BJ (cell line): Measurements from ENCODE around the gene MAP2K1. TPM values are rescaled to one million over a fixed set of nuclear protein-coding genes. Genes with fewer than 3 reads are reported as not detected.
"Not testable (repeated sequence)": the region's sequence is repeated elsewhere in the genome, so short reads cannot be mapped to it uniquely, and the experiment has no call there.

Experiments
- CTCF ChIA-PET: fragments of 350-600 bp; formaldehyde crosslinking; extraction: SDS; loops from one replicate; lab custom pipeline; 2021; ENCODE audit warnings: antibody characterized with exemption, inconsistent platforms; lab: Yijun Ruan, JAX
- POLR2A ChIA-PET: fragments of 300-600 bp; sonication (Branson Sonifier 250); formaldehyde crosslinking; extraction: SDS; loops from one replicate; lab custom pipeline; 2021; ENCODE audit warnings: antibody characterized with exemption; lab: Charles Lee
- DNase-seq: peaks from one replicate; pipeline ENCODE4 v3.0.0-alpha.2; 2011; ENCODE audit warnings: low read depth
- H3K27me3 ChIP-seq: 2 replicates; pipeline ENCODE4 v1.6.0; 2011; ENCODE audit warnings: low read length; ENCODE audit not compliant: control insufficient read depth, insufficient read depth
- H3K36me3 ChIP-seq: 2 replicates; pipeline ENCODE4 v1.5.1; 2011; ENCODE audit warnings: low read length; ENCODE audit not compliant: control insufficient read depth, insufficient read depth
- H3K4me3 ChIP-seq: 2 replicates; pipeline ENCODE4 v1.5.1; 2011; ENCODE audit warnings: low read depth, mild to moderate bottlenecking, control low read depth, low read length
- polyA plus RNA-seq: library from polyadenylated mRNA; depleted of rRNA; stranded (reverse); fragments of >200 nt; gene quantifications from 2 replicates; pipeline ENCODE4 v1.2.3, GENCODE V29; 2011
- TF ChIP-seq, protein P1 (sequence below): IDR thresholded peaks from 2 replicates; pipeline ENCODE4 v1.5.1; 2011; ENCODE audit warnings: low read depth, mild to moderate bottlenecking, control low read depth, inconsistent platforms, low read length, moderate library complexity; ENCODE audit not compliant: insufficient read depth

MAP2K1 gene
- polyA plus RNA-seq, 1 experiment, result 19.0 TPM

DNA sequence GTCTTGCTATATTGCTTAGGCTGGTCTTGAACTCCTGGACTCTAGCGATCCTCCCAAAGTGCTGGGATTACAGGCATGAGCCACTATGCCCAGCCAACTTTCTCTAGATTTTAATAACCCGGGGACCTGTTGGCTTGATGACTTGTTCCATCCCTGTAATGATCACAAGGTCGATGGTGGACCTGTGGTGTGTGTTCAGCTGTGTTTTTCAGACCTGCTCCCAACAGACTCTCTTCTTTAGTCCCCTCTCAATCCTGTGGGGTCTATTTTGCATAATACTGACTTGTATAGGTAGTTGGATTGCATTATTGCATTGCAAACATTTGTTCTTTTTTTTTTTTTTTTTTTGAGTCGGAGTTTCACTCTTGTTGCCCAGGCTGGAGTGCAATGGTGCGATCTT lies 1.9 kb downstream of the MAP2K1 start:
- Histone ChIP-seq H3K36me3 (no peaks in the 10 kb centered on the region), H3K27me3 (no peaks in the 10 kb centered on the region), H3K4me3 (no peak overlapping the region)
- DNase-seq, result no peak
- TF ChIP-seq, protein P1, sequence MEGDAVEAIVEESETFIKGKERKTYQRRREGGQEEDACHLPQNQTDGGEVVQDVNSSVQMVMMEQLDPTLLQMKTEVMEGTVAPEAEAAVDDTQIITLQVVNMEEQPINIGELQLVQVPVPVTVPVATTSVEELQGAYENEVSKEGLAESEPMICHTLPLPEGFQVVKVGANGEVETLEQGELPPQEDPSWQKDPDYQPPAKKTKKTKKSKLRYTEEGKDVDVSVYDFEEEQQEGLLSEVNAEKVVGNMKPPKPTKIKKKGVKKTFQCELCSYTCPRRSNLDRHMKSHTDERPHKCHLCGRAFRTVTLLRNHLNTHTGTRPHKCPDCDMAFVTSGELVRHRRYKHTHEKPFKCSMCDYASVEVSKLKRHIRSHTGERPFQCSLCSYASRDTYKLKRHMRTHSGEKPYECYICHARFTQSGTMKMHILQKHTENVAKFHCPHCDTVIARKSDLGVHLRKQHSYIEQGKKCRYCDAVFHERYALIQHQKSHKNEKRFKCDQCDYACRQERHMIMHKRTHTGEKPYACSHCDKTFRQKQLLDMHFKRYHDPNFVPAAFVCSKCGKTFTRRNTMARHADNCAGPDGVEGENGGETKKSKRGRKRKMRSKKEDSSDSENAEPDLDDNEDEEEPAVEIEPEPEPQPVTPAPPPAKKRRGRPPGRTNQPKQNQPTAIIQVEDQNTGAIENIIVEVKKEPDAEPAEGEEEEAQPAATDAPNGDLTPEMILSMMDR, result no peak
- ChIA-PET CTCF (interaction anchor here (0.7 to 6.9 kb wide), 6 partner anchors 9 to 111 kb away, joined by 3 to 82 read pairs (median 4); partner anchors contain the start of gene SNAPC5), POLR2A (no interaction called here)

GRCh38 chr15:66389098-66389858 lies 2.6 kb downstream of the MAP2K1 start:
- H3K36me3 ChIP-seq, result no peaks in the 10 kb centered on the region
- H3K4me3 ChIP-seq, result no peak overlapping the region
- no peaks in the 10 kb centered on the region for H3K27me3 ChIP-seq
- POLR2A ChIA-PET, result no interaction called here
- CTCF ChIA-PET, result interaction anchor here (6.9 kb wide), 1 partner anchor 110 kb away, joined by 82 read pairs; the partner anchor contains the start of gene SNAPC5
- TF ChIP-seq, protein P1, result no peak
- DNase-seq, result no peak

- no peak for DNase-seq
- no peaks in the 10 kb centered on the region for H3K36me3 ChIP-seq
- no peak overlapping the region for H3K4me3 ChIP-seq
- TF ChIP-seq, protein P1, result no peak
- ChIA-PET POLR2A (no interaction called here), CTCF (no interaction called here)
- no peaks in the 10 kb centered on the region for H3K27me3 ChIP-seq
These were observed 3.2 kb downstream of the MAP2K1 start for GRCh38 chr15:66389859-66390381.

GRCh38 chr15:66390678-66391077 lies 4.0 kb downstream of the MAP2K1 start:
- H3K36me3 ChIP-seq, result no peaks in the 10 kb centered on the region
- TF ChIP-seq, protein P1, result no peak
- H3K27me3 ChIP-seq, result no peaks in the 10 kb centered on the region
- H3K4me3 ChIP-seq, result no peak overlapping the region
- POLR2A ChIA-PET, result no interaction called here
- DNase-seq, result no peak
- CTCF ChIA-PET, result interaction anchor here (0.6 to 1.2 kb wide), 3 partner anchors 13 to 108 kb away, joined by 3 to 5 read pairs (median 3); no protein-coding TSS in a partner anchor

GRCh38 chr15:66393037-66393436 lies 6.3 kb downstream of the MAP2K1 start:
- H3K27me3 ChIP-seq, DNase-seq, H3K36me3 ChIP-seq, H3K4me3 ChIP-seq, POLR2A ChIA-PET: not testable (repeated sequence)
- CTCF ChIA-PET, result interaction anchor here (1.0 kb wide), 1 partner anchor 10 kb away, joined by 3 read pairs; no protein-coding TSS in a partner anchor
